Measurements from ENCODE around the gene PCDH12.

The PCDH12 gene

DNA sequence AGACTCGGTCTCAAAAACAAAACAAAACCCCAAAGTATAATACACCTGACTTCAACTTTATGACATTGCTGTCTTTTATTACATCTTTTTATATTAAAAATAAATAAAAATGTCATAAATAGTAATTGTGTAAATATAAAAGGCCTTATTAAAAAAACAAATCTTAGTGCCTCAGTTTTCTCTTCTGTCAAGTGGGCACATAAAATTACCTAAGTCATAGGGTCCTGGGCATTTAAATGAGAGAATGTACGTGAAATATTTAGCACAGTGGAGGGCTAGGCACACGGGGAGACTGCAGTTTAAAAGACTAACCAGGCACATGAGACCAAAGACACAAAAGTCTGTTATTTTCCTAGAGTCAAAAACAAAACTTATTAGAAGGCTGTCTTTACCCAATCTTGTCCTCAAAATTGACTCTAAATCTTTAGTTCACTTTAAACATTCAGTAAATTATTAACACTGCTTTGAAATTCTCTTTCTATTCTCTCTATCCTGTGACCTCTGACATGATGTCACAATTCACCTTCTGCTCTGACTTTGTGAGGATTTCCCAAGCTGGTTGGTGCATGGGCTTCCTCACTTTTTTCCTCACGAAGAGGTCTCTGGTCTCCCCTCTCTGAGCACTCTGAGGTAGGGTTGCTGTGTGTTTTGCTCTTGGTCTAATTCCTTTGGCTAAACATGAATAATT is 8.4 kb upstream of the PCDH12 start:
- no peak for DNase-seq

DNA sequence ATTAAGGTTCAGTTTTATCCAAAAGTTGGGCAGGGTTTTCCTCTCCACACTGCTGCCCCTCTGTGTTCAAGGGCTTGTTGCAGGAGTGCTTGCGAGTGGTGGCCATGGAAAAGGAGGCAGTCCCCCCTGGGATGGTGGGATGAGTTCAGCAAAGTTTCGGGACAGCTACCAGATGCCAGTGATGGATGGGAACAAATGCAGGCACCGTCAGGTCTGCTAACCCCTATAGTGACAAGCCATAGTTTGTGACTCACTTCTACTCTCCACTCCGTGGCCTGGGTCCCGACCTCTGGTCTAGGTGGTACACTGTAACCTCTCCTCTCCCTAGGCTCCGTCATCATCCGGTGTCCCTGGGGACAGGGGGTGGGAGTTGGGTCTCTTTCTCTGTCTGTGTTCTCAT is 7.1 kb upstream of the PCDH12 start:
- no peak for DNase-seq

DNA sequence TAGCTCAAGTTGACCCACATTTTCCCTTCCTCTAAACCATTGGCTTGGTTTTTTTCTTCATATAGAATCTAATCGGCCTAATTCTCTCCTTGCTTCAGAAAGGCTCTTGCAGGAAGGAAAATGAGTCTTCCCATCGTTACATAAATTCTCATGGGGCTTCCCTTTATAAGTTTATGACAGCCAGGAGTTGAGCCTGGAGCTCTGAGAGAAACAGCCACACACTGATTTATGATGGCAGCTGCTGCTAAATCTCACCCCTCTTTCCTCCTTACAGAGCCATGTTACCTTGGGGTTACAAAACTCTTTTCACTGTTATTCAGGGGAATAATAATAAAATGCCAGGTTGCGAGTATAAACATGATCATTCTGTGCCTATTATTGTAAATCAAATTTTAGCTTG is 5.7 kb upstream of the PCDH12 start:
- DNase-seq, result no peak

DNA sequence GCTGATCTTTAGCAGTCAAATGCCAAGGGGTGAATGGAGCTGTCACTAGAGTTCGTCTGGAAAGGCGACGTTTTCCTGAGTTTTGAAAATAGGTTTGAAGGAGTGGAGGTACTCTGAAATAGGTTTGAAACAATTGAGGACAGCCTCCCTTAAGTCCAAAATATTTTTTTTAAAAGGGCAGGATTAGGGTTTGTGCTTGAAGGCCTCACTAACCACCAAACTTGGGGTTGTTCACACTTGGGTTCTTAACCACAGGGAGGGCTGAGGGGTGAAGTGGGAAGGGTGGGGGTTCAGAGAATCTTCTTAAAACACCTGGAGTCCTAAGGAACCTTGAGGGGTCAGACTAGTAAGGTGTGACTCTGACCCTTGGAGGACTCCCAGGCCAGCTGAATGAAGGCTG is 3.5 kb upstream of the PCDH12 start:
- no peak for DNase-seq

DNA sequence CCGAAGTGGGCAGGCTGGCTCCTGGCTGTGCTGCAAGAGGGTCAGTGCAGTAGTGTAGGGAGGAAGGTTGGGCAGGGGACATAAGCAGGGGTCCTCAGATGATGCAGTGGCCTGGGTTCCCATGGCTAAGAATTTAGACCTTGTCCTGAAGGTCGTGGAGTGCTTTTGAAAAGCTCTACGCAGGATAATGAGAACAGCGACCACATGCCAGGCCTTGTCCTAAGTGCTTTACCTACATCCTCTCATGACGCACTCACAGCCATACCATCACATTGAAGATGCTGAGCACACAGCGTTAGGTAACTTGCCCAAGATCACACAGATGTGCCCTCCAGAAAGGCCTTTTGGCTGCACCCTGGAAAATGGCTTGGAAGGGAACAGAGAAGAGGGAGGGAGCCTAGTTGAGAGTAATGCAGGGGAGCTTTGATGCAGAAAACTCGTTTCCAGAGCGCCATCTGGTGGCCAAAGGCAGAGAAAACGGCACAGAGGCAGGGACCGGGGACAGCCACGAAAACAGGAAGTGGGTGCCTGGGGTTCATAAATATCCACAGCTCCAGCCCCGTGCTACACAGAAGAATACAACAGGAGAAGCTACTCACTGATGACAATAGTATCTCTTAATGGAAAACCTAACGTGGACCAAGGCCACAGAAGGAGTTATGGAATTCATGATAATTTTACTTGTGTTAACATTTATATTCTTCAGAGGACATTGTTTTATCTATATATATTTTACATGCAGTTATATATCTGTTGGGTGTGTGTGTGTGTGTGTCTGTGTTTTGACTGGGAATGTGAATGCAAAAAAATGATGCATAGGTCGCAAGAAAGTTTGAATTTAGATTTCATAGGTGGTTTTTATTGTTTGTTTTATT is 2.7 kb upstream of the PCDH12 start:
- peak; percentile 88 for DNase-seq

DNA sequence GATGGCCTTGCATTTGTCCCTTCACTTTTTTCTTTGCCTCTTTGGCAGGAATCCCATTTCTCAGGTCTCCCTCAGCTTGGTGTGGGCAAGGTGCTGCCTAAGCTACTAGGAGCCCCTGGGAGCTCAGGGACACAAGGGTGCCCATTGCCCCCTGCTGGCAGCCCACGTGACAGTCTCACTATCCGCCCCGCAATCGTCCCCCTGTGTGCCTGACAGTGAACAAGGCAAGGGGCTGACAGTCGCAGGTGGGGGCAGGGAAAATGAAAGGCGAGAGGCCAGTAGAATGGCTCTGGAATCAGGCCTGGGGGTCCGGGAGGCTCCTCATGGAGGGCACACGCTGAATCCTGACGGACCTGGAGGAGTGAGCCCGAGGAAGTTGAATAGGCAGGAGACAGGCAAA is 2.0 kb upstream of the PCDH12 start:
- peak; percentile 25 for DNase-seq

DNA sequence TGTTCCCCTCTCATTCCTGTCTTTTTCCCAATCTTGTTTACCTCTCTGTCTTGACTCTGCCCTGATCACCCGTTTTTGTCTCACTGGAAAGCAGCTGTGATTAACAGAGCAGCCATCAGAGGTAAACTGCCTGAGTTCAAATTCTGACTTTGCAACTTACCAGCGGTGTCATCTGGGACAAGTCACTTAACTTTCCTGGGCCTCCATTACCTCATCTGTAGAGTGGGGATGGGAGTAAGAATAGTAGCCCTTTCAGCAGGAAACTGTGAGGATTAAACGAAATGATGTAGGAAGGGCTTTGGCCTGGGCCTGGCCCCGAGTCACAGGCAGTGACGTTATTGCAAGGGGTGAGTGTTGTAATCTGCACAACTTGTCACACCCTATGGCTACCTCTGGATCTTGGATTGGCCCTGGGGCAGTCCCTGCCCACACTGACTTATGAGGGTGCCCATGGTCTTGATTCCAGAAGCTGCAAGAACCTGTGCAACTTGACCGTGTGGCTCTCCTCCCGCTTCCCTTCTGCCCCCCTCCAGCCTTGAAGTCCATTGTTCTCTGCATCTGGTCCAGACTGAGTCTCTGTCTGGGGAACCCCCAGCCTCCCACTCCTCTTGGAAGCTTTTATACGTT is 657 bp upstream of the PCDH12 start:
- DNase-seq, result peak; percentile 41

DNA sequence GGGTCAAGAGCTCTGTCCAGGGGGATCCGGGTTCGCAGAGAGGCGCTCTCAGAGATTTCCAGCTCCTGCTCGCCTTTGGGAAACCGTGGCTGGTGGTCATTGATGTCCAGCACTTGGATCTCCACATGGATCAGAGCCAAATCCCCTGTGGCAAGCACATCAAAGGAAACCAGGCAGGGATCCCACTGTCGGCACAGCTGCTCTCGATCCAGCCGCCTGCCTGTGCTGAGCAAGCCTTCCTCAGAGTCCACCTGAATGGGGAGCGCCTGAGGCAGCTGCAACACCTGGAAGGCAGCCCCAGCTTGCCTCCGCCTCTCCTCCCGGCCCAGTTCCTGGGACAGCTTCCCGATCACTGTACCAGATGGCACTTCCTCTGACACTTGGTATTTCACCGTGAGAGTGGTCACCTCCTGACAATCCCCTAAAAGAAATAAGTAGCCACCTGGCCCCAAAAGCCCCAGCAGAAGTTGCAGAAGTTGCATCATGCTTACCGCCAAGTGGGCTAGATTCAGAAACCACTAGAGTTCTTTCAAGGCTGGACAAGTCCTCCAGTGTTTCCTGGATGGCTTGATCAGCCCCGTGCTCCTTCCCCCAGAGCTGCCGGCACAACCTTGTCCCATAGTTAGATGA is 520 bp downstream of the PCDH12 start:
- no peak for DNase-seq

DNA sequence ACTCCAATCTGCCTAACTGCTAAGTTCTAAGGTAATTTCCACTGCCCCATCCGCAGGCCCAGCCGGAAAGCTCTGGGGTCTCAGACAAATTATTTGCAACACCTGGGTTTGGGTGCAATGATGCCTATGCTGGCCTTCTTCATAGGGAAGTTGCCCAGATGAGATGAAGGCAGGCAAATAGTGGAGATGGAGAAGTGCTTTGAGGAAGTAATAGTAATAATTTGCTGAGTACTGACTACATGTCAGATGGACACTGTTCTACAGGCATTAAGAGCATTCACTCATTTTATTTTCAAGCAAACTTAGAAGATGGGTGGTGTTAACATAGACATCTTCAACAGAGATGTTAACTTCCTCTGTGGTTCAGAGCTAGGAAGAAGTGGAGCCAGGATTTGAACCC is 3.8 kb downstream of the PCDH12 start:
- DNase-seq, result no peak

DNA sequence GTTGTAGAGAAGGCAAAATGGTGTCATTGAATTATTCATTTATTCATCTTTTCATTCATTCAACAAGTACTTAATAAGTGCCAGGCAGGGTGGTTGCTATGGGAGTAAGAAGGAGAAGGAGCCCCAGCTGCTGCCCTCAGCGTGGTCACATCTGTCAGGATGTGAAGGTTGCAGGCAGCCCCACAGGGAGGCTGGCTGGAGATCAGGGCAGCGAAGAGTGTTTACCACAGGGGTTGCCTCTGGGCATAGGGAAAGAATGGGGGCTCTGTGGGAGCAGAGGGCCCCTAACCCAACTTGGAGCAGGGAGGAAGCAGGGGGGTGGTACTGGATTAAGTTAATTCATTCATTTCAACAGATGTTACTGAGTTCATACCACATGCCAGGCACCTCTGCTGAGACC is 6.0 kb downstream of the PCDH12 start:
- no peak for DNase-seq

DNA sequence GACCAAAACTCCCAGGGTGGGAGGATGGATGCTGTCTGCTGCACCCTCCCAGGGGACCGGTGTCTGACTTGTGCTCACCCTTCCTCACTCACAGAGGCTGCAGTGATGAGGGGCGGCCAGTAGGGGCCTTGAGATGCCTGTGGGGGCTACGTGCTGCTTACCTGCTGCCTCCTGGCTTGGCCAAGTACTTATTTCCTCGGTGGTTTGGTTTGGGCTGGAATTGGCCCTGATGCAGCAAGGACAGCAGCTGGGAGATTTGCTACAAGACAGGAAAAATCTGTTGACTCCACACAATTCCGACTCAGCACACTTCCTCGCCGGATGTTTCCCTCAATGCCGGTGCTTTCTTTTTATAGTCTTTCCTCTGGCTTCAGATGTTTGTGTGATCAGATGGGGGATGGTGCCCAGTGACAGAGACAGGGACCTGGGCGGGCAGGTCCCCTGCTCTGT is 6.6 kb downstream of the PCDH12 start:
- peak; percentile 31 for DNase-seq

DNA sequence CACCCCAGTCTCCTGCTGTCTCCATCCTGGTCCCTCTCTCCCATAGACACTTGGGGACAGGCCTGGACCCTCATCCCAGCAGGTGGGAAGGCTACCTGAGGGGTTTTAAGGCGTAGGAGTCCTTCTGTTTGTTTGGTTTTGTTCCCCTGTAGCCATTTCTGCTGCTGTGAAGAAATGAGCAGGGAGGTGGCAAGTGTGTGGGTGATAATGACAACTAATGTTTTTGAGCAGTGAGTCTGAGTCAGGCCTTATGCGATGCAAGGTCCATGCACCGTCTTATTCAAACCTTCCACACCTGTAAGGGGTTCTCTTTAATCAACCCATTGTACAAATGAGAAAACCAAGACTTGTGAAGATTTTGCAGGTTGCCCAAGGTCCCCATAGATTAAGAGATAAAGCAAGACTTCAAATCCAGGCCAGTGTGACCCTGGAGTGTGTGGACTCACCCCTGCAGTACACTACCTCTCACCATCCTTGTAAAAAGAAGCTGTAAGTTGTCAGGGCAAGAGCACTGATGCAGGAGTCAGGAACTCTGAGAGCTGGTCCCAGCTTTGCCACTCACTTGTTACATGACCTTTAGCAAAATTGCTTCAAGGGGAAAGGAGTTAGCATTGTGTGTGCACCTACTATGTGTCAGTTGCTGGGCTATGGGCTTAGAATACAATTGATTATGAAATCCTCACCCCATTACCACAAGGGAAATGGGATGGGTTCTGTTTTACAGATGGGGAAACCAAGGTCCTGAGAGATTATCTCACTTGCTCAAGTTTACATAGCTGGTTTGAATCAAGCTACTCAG is 7.6 kb downstream of the PCDH12 start:
- DNase-seq, result no peak

DNA sequence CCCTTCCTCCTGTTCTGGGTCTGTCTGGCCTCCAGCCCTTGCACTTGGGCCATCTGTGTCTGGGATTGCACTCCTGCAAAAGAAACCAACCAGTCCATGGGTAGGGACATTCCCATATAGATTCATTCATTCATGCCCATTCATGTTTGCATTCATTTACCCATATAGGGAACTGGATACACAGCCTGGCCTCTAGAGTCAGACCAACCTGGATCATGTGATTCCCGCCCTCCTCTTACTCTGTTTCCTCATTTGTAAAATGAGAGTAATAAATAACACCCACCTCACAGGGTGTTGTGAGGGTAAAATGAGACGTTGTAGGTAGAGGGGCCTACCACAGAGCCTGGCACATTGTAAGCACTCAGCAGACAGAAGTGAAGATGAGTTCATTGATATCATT is 8.5 kb downstream of the PCDH12 start:
- no peak for DNase-seq

DNA sequence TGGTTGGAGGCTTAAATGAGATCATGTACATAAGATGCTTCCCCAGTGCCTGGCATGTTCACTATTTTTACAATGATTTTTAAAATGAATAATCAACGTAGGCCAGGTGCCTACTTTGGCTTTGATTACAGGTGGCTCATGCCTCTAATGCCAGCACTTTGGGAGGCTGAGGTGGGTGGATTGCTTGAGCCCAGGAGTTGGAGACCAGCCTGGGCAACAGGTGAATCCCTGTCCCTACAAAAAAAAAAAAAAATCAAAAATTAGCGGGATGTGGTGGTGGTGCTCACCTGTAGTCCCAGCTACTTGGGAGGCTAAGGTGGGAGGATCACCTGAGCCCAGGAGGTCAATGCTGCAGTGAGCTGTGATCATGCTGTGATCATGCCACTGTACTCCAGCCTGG is 9.2 kb downstream of the PCDH12 start:
- DNase-seq, result no peak

DNA sequence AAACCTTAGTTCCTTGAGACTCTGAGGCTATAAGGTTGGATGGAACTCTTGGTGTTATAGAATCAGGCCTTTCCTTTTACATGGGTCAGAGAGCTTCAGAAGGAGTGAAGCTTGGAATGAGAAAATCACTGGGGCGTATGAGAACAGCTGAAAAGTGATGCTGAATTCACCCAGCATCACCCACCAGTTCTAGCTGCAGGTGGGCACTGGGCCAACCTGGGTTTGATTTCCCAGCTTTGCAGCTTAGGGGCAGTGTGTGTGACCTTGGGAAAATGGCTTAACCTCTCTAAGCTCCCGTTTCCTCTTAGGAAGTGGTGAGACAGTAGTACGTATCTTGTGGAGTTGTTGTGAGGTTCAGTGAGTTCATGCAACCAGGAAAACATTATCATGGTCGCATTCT is 10.7 kb downstream of the PCDH12 start:
- DNase-seq, result no peak

DNA sequence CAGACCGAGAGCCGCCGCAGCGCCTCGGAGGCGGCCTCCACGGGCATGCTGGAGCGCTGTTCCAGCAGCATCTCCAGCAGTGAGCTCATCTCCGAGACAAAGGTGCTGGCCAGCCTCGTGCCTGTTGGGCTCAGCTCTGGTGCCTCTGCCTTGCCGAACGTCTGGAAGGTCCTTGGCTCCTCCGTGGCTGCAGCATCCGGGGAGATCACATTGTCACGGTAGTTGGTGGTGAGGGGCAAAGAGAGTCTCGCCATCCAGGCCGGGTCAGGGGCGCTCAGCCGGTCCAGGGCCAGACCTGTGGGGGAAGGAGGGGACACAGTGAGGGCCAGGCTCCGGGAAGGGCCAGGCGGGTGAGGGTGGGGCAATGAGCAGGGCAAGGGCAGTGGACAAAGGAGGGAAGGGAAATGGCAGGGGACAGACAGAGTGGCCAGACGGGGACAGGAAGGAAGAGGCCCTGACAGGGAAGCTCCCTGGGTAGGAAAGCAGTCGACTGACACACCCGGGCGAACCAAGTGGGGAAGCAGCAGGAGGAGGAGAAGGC is 12.4 kb downstream of the PCDH12 start:
- DNase-seq, result no peak

DNA sequence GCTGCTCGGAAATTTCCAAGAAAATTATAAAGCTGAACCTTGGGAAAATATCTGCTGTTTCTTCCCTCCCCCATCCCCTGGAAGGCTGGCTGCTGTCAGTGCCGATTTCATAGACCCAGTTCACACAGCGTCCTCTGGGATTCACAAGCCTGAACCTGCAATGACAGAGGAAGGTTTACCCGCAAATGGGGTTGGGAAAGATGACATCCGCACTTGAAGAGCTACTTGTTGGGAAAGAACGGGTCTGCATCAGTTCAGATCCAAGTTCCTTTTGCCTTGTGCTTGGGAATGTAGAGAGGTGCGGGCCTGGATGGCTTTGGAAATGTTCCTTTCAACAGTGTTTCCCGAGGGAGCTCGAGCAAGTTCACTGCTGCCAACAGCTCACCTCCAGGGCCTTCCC is 13.9 kb downstream of the PCDH12 start:
- no peak for DNase-seq

DNA sequence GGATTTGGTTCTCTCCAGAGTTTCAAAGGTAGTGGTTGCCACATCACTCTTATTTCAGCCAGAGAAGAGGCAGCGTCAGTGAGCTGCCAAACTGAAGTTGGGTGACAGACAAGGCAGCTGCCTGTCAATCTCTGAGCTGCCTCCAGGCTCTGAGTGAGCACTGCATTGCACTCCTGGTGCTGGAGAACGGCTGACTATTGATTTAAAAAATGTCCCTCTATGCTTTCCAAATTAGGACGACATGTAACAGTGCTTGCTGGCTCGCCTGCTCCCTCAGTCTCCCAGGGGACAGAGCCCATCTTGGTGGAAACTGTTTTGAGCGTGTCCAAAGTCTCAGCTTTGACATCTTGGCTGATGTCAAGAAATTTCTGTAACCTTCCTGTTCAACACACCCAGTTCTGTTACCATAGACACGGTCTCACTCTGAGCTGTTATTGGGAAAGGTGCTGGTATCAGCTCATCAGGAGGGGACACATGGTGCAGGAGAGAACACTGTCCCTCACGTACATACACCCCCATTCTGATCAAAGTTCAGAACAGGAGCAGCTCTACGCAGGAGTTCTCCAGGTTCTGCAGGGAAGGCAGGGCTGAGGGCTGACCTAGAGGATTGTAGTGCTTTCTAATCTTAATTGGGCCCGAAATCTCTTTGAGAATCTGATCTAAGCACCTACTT is 15.7 kb downstream of the PCDH12 start:
- no peak for DNase-seq

DNA sequence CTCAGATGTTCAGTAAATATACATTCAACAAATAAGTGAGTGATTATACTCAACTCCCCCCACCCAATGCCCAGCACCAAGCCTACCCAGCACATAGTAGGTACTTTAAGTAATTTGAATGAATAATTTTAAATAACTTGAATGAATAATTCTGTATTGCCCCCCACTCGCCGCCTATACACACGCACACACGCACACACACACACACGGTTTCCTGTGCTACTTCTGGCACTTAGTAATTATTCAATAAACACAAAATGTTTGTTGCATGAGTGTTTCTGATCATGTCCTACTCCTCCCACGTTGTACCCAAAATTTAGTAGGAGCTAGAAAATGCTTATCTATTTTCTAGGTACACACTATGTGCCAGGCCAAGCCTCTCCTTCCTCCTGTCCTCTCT is 16.2 kb downstream of the PCDH12 start:
- DNase-seq, result no peak

DNA sequence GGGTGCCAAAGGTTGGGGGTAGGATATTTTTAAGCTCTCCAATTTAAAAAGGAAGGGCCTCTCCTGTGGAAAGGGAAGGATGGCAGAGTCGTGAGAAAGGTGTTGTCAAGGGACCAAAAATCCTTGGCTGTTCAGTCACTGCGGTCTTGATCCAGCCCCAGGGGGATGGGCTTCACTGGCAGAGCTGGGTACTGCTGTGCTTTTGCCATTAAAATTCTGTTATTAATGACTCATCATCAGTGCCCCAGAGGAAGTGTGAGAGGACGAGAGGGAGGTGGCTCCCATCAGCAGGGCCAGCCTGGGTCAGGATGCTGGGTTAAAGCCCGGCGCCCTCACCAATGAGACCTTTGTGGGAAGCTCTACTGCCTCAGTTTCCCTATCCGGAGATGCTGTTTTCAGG is 16.7 kb downstream of the PCDH12 start:
- no peak for DNase-seq

DNA sequence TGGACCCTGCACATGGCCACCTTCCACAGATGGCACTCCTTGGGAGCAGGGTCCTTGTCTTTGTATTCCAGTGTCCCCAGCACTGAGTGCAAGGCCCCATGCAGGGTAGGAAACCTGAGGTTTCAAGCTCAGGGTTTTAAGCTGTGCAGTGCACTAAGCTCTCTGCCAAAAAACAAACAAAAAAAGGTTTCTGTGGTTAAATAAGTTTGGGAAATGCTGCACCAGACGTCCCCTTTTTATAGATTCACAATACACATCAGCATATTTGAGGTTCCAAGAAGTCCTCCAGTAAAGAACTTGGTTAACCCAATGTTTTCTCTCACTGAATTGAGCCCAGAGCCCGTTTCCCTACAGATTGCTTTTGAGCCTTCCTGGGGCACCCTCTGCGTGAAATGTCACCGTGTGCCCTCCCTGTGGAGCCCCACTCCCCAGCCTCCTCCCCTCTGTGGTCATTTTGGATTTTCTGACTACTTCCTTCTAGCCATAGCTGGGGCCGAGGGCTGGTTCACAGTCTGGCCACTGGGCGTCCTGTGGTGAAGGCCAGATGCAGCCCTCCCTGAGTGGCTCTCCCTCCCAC is 17.2 kb downstream of the PCDH12 start:
- no peak for DNase-seq
